RWPE1 (cell line): ENCODE measurements around the gene NTN1.

Experiments used
- CTCF ChIA-PET: fragments of 350-600 bp; sonication (Branson Sonifier 250); formaldehyde crosslinking; extraction: SDS; loops from one replicate; lab custom pipeline; 2021; lab: Yijun Ruan, JAX
- POLR2A ChIA-PET: fragments of 400-600 bp; formaldehyde crosslinking; extraction: SDS; loops from one replicate; lab custom pipeline; 2020; ENCODE audit warnings: antibody characterized with exemption; ENCODE audit not compliant: low non-redundant PET; lab: Yijun Ruan, JAX
- DNase-seq: peaks from one replicate; pipeline ENCODE4 v3.0.0; 2012; ENCODE audit warnings: low spot score
- H3K27ac ChIP-seq: fragments of 450-650 bp; 2 replicates; pipeline ENCODE4 v1.5.1; 2017
- CTCF ChIP-seq: fragments of 450-650 bp; conservative IDR thresholded peaks from 2 replicates; pipeline ENCODE4 v1.5.1; 2017; ENCODE audit warnings: low read depth, mild to moderate bottlenecking

Gene NTN1

GRCh38 chr17:9221147-9221921 lies 200.0 kb downstream of the NTN1 start:
- CTCF ChIA-PET: interaction anchor here (0.6 kb wide), 1 partner anchor 435 kb away, joined by 3 read pairs; no protein-coding TSS in a partner anchor
- H3K27ac ChIP-seq: no peak overlapping the region
- POLR2A ChIA-PET: no interaction called here
- no peak for DNase-seq
- no peak for TF ChIP-seq CTCF

DNA sequence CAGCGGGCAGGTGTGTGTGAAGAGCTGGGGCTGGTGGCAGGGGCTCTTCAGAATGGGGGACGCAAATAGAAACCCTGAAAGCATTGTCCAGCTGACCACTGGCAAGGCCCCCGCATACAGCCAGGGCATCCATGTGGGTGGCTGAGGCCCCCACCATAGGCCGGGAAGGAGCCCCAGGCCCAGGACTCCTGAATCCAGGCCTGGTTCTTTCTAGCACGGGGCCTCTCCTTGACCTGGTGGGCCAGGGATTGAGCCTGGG lies 200.5 kb downstream of the NTN1 start:
- DNase-seq: no peak
- no peak for TF ChIP-seq CTCF
- ChIA-PET CTCF (no interaction called here), POLR2A (no interaction called here)
- H3K27ac ChIP-seq: no peak overlapping the region

- CTCF ChIA-PET: interaction anchor here (0.6 kb wide), 2 partner anchors 23 to 825 kb away, joined by 3 to 4 read pairs; no protein-coding TSS in a partner anchor
- no peak overlapping the region for H3K27ac ChIP-seq
- no peak for TF ChIP-seq CTCF
- no peak for DNase-seq
- POLR2A ChIA-PET: no interaction called here
These were observed 202.2 kb downstream of the NTN1 start for GRCh38 chr17:9223531-9223930.

DNA sequence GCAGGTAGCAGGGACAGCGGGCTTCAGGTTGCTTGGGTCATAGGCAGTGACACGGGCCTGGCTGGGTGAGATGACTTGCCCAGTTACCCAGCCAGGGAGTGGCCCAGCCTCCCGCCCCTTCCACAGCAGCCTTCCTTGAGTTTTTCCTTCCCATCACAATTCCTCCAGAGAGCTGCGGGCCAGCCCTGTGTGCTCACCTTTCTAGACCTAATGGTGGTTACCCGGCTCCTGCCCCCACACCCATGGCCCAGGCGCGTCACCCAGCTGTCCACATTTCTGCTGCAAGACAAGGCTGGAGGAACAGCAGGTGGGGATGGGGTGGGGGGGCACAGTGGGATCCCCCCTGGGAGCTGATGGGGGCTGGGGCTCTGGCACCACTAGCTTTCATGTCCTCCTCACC lies 203.2 kb downstream of the NTN1 start:
- ChIA-PET CTCF (no interaction called here), POLR2A (no interaction called here)
- no peak for TF ChIP-seq CTCF
- H3K27ac ChIP-seq: no peak overlapping the region
- no peak for DNase-seq

DNA sequence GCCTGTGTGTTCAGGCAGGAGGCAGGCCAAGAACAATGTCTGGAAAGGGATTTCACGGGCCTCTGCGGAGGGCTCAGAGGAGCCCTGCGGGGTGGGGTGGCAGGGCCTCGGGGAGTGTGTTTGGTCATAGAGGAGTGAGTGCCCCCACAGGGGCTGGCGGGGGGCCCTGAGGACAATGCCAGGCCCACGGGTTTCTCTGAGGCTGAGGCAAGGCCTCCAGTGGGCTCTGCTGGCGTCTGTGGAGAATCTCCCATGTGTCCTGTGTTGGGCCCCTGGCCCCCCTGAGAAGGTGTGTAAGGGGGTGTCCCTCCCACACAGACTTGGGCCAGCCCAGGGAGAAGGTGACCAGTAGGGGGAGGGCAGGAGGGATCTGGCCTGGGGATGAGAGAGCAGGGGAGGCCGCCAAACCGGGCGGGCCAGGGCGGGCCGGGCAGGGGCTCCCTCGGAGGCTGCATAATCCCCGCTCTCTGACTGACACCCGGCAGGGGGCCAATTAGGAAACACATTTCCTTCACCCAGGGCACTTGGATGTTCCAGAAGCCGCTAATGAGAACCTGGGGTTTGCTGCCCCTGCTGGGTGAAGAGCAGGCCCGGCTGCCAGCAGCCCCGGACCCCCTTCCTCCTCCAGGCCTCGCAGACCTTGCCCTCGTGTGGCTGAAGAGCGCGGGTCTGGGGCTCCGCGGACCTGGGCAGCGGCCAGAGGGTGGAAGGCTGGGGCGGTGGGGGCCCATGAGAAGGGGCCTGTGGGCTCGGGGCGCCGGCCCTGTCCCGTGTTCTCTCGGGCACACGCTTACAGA lies 204.2 kb downstream of the NTN1 start:
- CTCF ChIA-PET: no interaction called here

More for the DNA sequence above, 204.2 kb downstream of the NTN1 start:
- no peak overlapping the region for H3K27ac ChIP-seq
- no peak for DNase-seq
- TF ChIP-seq CTCF: no peak
- POLR2A ChIA-PET: no interaction called here
